Activated CD4-positive, alpha-beta T cell treated with anti-CD3 and anti-CD28 coated beads, Interleukin-10, Interleukin-2, amounts not matched to agents 100 ng/mL and 50 ng/mL, durations not matched to agents 16 hours and 8 hours (primary cell): Measurements from ENCODE around the gene FIBCD1.

Experiments used
- DNase-seq: peaks from one replicate; pipeline ENCODE4 v3.0.0-alpha.2; 2020

The FIBCD1 gene

GRCh38 chr9:130893341-130894101, 45.5 kb downstream of the FIBCD1 start:
- DNase-seq: no peak

- DNase-seq: no peak
Observed at GRCh38 chr9:130892477-130893304, 46.4 kb downstream of the FIBCD1 start.

GRCh38 chr9:130891688-130892476, 47.2 kb downstream of the FIBCD1 start:
- no peak for DNase-seq

GRCh38 chr9:130890870-130891687, 48.0 kb downstream of the FIBCD1 start:
- no peak for DNase-seq

- no peak for DNase-seq
Observed at GRCh38 chr9:130890124-130890523, 48.9 kb downstream of the FIBCD1 start.

GRCh38 chr9:130888146-130888885, 50.7 kb downstream of the FIBCD1 start:
- no peak for DNase-seq

- DNase-seq: no peak
Observed at GRCh38 chr9:130887494-130888144, 51.4 kb downstream of the FIBCD1 start.

- no peak for DNase-seq
Observed at GRCh38 chr9:130886981-130887380, 52.1 kb downstream of the FIBCD1 start.

GRCh38 chr9:130885484-130886375, 53.3 kb downstream of the FIBCD1 start:
- no peak for DNase-seq

- DNase-seq: no peak
Observed at GRCh38 chr9:130884542-130885483, 54.2 kb downstream of the FIBCD1 start.

GRCh38 chr9:130884111-130884531, 54.9 kb downstream of the FIBCD1 start:
- DNase-seq: no peak

- DNase-seq: no peak
Observed at GRCh38 chr9:130883479-130883878, 55.6 kb downstream of the FIBCD1 start.

GRCh38 chr9:130882696-130883225, 56.3 kb downstream of the FIBCD1 start:
- no peak for DNase-seq

GRCh38 chr9:130881516-130881915, 57.5 kb downstream of the FIBCD1 start:
- DNase-seq: no peak

- DNase-seq: no peak
Observed at GRCh38 chr9:130880599-130881220, 58.3 kb downstream of the FIBCD1 start.

GRCh38 chr9:130879863-130880411, 59.1 kb downstream of the FIBCD1 start:
- DNase-seq: no peak

GRCh38 chr9:130878295-130878694, 60.8 kb downstream of the FIBCD1 start:
- DNase-seq: no peak

GRCh38 chr9:130877300-130877699, 61.7 kb downstream of the FIBCD1 start:
- DNase-seq: no peak
